ENCODE results near the gene PLPP3.

PLPP3 gene

DNA sequence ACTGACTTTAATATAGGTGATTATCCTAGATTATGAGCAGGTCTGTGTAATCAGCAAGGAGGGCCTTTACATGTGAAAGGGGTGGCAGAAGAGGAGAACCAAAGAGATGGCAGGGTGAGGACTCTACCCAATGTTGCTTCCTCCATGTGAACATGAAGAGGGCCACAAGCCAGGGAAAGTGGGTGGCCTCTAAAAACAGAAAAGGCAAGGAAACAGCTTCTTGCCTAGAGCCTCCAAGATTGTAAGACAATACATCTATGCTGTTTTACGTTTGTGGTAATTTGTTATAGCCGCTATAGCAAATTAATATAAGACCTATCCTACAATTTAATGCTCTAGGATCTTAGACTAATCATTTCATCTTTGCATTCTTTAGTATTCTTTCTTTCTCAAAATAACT lies 85.5 kb downstream of the PLPP3 start:
- DNase-seq (no peak), ATAC-seq (no peak)
- peaks cover 4% of the 10 kb centered on the region for H3K27me3 Mint-ChIP-seq
- H3K36me3 Mint-ChIP-seq (ENCODE audit: low read depth) = no peaks in the 10 kb centered on the region
- H3K4me3 Mint-ChIP-seq = no peak overlapping the region
- H3K27ac Mint-ChIP-seq = no peak overlapping the region
- H3K9me3 Mint-ChIP-seq = peaks cover 3% of the 10 kb centered on the region
- H3K4me1 Mint-ChIP-seq = no peaks in the 10 kb centered on the region

DNA sequence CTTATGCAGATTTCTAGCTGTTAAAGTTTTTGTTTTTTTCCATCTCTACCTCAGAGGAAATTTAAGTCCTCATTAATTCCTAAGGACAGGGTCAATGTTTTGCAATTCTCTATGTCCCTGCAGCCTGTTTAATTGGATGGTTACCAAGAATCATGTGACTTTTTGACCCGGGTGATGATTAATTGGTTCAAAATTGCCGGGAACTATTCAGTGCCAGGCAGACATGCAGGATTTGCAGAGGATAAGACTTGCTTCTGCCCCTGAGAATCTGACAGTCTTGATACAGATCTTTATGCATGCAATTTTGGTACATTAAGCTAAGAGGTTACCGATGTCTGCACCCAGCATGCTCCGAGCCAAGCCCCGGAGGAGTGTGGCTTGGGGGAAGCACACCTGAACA lies 87.9 kb downstream of the PLPP3 start:
- DNase-seq = no peak
- Mint-ChIP-seq H3K36me3 (ENCODE audit: low read depth) (no peaks in the 10 kb centered on the region), H3K4me3 (no peak overlapping the region), H3K27ac (no peak overlapping the region), H3K27me3 (peaks cover 4% of the 10 kb centered on the region), H3K4me1 (no peaks in the 10 kb centered on the region), H3K9me3 (peaks cover 3% of the 10 kb centered on the region)
- ATAC-seq = no peak

DNA sequence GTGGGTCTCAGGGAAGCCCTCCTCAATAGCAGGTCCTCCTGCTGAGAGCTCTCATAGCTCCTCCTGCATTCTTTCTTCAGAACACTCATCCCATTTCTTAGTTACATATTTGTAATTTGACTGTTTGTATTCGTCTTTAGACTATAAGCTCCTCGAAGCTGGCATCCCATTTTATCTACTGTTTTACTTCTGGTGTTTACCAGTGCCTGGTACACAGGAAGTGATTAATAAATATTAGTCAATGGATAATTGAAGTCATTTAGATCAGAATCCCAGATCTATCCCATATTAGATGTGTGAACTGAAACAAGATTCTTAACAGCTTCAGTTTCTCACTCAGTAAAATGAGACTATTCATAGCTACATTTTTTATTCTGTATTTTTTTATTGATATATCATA lies 88.7 kb downstream of the PLPP3 start:
- no peaks in the 10 kb centered on the region for H3K4me1 Mint-ChIP-seq
- H3K4me3 Mint-ChIP-seq = no peak overlapping the region
- H3K27ac Mint-ChIP-seq = no peak overlapping the region
- H3K36me3 Mint-ChIP-seq (ENCODE audit: low read depth) = no peaks in the 10 kb centered on the region
- H3K27me3 Mint-ChIP-seq = peaks cover 4% of the 10 kb centered on the region
- ATAC-seq (no peak), DNase-seq (no peak)
- peaks cover 3% of the 10 kb centered on the region for H3K9me3 Mint-ChIP-seq

DNA sequence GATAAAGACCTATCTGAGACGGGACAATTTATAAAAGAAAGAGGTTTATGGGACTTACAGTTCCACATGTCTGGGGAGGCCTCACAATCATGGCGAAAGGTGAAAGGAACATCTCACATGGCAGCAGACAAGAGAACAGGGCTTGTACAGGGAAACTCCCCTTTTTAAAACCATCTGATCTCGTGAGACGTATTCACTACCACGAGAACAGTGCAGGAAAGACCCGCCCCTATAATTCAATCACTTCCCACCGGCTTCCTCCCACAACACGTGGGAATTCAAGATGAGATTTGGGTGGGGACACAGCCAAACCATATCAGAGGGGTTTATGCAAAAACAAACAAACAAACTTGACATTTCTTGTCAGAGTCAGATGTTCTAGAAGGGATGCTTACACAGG lies 89.7 kb downstream of the PLPP3 start:
- no peak overlapping the region for H3K4me3 Mint-ChIP-seq
- H3K4me1 Mint-ChIP-seq = no peaks in the 10 kb centered on the region
- ATAC-seq (no peak), DNase-seq (no peak)
- peaks cover 7% of the 10 kb centered on the region for H3K9me3 Mint-ChIP-seq
- H3K27me3 Mint-ChIP-seq = peaks cover 6% of the 10 kb centered on the region
- H3K36me3 Mint-ChIP-seq (ENCODE audit: low read depth) = no peaks in the 10 kb centered on the region
- no peak overlapping the region for H3K27ac Mint-ChIP-seq

DNA sequence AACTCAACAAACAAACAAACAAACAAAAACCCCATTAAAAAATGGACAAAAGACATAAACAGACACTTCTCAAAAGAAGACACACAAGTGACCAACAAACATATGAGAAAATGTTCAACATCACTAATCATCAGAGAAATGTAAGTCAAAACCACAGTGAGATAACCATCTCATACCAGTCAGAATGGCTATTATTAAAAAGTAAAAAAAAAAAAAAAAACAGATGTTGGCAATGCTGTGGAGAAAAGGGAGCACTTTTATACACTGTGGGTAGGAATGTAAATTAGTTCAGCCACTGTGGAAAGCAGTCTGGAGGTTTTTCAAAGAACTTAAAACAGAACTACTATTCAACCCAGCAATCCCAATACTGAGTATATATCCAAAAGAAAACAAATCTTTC lies 94.7 kb downstream of the PLPP3 start:
- Mint-ChIP-seq H3K27me3 (peaks cover 13% of the 10 kb centered on the region), H3K9me3 (peaks cover 3% of the 10 kb centered on the region), H3K4me1 (no peaks in the 10 kb centered on the region), H3K36me3 (ENCODE audit: low read depth) (no peaks in the 10 kb centered on the region), H3K27ac (no peak overlapping the region), H3K4me3 (no peak overlapping the region)
- no peak for ATAC-seq
- DNase-seq = no peak

DNA sequence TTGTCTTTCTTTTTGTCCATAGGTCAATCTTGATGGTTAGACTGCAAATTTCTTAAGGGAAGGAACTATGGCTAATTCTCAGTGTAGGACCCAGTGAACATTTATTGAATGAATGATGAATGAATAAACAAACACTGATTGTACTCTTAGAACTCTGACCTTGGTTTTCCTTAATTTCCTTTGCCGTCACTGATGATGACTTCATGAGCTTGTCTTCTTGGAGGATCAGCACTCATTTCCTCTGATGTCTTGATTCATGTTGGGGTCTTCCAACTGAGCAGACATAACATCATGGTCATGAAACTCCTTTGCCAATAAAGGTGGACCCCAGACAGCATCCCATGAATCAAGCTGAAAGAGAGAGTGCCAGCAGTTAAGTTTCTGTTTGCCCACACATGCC lies 96.3 kb downstream of the PLPP3 start:
- DNase-seq (no peak), ATAC-seq (no peak)
- Mint-ChIP-seq H3K9me3 (peaks cover 3% of the 10 kb centered on the region), H3K27me3 (peaks cover 26% of the 10 kb centered on the region), H3K4me3 (no peak overlapping the region), H3K36me3 (ENCODE audit: low read depth) (no peaks in the 10 kb centered on the region), H3K27ac (no peak overlapping the region), H3K4me1 (no peaks in the 10 kb centered on the region)

DNA sequence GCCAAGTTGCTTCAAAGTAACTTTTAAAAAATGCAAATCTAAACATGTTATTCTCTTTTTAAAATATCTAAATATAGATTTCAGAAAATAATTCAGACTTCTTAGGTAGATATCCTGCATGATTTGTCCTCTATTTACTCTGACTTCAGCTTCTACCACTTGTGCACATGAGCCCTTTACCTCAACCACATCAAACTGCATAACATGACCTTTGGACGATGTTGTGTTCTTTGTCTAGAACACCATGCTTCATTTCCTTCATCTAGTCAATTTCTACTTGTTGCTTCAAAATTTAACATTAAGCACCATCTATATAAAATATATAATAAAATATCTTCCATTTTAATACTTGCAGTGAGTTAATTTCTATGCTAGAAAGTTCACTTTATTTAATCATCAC lies 96.9 kb downstream of the PLPP3 start:
- Mint-ChIP-seq H3K9me3 (peaks cover 3% of the 10 kb centered on the region), H3K36me3 (ENCODE audit: low read depth) (no peaks in the 10 kb centered on the region), H3K4me3 (no peak overlapping the region), H3K27ac (no peak overlapping the region), H3K4me1 (no peaks in the 10 kb centered on the region), H3K27me3 (peaks cover 26% of the 10 kb centered on the region)
- no peak for DNase-seq
- ATAC-seq = no peak

DNA sequence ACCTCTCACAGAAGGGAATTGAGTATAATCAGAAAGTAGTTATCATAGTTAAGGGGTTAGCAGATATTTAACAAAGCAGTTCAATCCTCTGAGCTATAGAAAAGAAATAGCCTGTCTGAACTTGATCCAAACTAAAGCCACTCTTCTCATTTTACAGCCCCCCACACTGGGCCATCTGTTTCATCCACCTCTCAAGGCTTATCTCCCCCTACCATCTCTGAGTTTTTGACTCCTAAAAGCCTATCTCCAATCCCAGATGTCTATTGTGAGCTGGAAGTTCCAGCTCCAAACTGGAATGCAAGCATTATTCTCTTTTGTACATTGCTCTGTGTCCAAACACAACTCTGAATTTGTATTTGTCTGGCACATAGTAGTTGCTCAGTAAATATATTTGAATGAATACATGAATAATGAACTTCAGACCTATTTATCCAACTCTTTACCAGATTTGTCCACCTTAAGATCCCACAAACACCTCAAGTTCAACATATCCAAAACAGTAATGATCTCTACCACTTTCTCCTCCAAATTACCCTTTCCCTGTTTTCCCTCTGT lies 98.1 kb downstream of the PLPP3 start:
- Mint-ChIP-seq H3K36me3 (ENCODE audit: low read depth) (no peaks in the 10 kb centered on the region), H3K27me3 (peaks cover 35% of the 10 kb centered on the region), H3K4me1 (no peaks in the 10 kb centered on the region), H3K4me3 (no peak overlapping the region), H3K9me3 (peaks cover 3% of the 10 kb centered on the region), H3K27ac (no peak overlapping the region)
- DNase-seq (no peak), ATAC-seq (no peak)

DNA sequence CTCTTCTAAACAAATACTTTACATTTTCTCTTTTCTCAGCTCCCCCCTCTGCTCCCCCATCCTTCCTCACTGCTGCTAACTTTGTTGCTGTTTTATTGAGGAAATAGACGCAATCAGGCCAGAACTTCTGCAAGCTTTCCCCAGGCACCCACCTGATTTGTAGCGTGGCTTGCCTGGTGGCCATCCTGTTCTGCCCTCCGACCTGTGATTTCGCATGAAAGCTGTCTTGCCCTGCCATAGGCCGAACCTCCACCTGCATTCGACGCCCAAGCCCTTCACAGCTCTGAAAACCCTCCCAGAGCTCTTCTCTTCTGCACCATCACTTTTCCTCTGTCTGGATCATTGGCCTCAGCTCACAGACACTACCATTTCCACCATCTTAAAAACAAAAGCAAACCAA lies 100.6 kb downstream of the PLPP3 start:
- Mint-ChIP-seq H3K27ac (no peak overlapping the region), H3K4me1 (no peaks in the 10 kb centered on the region), H3K36me3 (ENCODE audit: low read depth) (no peaks in the 10 kb centered on the region), H3K9me3 (no peaks in the 10 kb centered on the region), H3K4me3 (no peak overlapping the region), H3K27me3 (peaks cover 36% of the 10 kb centered on the region)
- no peak for ATAC-seq
- no peak for DNase-seq

DNA sequence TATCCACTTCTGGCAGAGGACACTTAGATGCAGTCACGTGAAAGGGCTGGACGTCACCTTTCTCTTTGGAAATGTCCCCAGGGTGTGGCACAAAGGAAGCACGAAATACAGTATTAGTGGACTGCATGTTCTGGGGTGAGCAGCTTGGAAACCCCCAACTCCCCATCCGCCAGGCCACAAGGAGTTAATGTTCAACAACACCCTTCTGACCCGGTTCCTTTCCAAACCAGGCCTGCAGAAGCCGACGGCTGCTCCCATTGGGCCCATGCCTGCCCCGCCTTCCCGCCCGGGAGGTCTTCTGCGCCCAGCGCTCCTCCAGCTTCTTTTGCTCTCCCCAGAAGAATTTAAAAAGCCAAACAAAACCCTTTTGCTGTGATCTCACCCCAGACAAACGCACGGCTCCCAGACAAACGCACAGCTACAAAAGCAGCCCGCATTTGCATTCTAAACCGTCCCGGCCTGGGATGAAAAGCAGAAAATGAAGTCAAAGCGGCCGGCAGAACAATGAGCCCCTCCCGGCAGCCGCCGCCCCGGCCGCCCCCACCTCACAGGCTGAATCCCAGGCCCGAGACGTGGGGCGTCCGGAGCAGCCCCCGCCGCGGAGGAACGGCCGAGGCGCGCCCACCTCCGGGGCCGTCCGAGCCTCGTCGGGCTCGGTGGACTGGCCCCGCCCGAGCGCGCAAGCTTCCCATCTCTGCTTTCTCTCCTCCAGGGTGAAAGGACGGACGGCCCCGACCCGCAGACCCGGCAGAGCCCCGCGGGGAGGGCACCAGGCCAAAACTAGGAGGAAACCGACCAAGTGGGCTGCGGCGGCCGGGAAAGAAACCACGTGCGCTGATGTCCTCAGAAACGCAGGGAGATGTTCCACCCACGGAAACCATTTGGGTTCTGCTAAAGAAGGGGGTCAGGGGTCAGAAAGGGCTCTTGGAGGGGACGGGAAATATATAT lies 101.9 kb downstream of the PLPP3 start:
- H3K4me3 Mint-ChIP-seq = no peak overlapping the region

DNA sequence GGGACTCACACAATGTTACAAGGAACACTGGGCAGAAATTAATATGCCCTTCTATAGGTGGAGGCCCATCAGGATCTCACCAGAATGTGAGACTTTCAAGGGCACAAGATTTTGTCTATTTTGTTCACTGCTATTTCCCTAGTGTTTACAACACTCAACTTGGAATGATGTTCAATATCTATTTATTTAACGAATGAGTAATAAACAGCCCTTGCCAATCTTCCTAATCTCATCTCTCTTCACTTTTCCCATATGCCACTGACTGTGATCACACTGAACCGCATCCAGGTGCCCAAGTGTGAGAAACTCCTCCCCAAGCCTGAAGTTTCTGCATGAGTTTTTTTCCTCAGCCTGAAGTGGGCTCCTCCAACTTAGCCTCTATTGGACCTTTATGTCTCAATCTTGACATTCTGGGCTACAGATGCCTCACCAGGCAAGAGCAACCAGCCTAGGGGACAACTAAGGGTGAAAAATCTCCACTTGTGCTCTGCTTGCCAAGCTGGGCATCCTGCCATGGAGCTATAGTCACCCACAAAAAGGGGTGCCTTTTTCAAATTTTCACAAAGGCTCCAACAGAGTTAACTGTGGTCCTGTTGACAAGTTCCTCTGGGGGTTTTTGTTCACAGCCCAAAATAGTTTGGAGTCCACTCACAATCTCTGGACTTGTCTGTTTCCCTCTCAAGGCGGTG lies 105.6 kb downstream of the PLPP3 start:
- peaks cover 6% of the 10 kb centered on the region for H3K4me1 Mint-ChIP-seq
- H3K9me3 Mint-ChIP-seq = no peaks in the 10 kb centered on the region
- H3K36me3 Mint-ChIP-seq (ENCODE audit: low read depth) = no peaks in the 10 kb centered on the region
- ATAC-seq (no peak), DNase-seq (no peak)
- peaks cover 27% of the 10 kb centered on the region for H3K27me3 Mint-ChIP-seq
- no peak overlapping the region for H3K4me3 Mint-ChIP-seq
- no peak overlapping the region for H3K27ac Mint-ChIP-seq

More for the DNA sequence above, 101.9 kb downstream of the PLPP3 start:
- ATAC-seq (no peak), DNase-seq (no peak)
- peaks cover 2% of the 10 kb centered on the region for H3K4me1 Mint-ChIP-seq
- H3K27ac Mint-ChIP-seq = no peak overlapping the region
- no peaks in the 10 kb centered on the region for H3K9me3 Mint-ChIP-seq
- peaks cover 37% of the 10 kb centered on the region for H3K27me3 Mint-ChIP-seq
- H3K36me3 Mint-ChIP-seq (ENCODE audit: low read depth) = no peaks in the 10 kb centered on the region

DNA sequence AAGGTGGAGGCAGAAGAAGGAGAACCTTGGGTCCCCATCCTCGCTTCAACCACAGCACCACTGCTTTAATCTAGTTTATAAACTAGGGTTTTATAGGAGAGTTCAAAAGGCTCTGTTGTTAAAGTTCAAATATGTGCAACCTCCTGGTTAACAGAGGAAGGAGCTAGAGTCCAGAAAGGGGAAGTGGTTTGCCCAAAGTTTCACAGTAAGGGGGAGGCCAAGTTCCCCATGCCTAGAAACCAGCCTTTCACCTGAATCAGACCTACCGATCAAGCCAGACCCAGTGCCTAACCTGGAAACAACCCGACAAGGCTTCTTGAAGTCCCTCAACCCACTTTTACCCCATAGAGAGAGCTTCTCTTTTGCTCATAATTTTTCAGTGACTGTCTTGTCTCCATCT lies 106.5 kb downstream of the PLPP3 start:
- Mint-ChIP-seq H3K27ac (no peak overlapping the region), H3K27me3 (peaks cover 24% of the 10 kb centered on the region), H3K9me3 (no peaks in the 10 kb centered on the region), H3K4me3 (no peak overlapping the region), H3K36me3 (ENCODE audit: low read depth) (no peaks in the 10 kb centered on the region), H3K4me1 (peaks cover 6% of the 10 kb centered on the region)
- no peak for ATAC-seq
- DNase-seq = no peak

DNA sequence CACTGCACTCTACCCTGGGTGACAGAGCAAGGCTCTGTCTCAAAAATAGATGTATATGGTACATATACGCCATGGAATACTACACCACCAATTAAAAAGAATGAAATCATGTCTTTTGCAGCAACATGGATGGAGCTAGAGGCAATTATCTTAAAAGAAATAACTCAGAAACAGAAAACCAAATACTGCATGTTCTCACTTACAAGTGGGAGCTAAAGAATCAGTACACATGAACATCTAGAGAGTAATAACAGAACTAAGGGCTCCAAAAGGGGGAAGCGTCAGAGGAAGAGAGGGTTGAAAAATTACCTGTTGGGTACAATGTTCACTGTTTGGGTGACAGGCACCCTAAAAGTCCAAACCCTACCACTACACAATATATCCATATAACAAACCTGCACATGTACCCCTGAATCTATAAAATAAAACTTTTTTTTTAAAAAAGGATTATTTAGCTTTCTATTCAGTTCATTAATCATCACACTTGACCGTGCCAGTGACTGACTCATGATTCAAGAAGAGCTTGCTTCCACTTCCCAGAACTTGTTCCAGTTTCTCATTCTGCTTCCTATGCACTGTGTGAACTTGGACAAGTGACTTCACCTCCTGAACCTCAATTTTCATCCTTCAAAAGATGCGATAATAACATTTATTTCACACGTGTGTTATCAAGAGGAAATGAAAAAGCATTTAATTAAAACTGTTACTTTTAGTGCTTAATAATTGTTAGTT lies 109.6 kb downstream of the PLPP3 start:
- Mint-ChIP-seq H3K27me3 (peaks cover 12% of the 10 kb centered on the region), H3K4me1 (peaks cover 6% of the 10 kb centered on the region), H3K36me3 (ENCODE audit: low read depth) (no peaks in the 10 kb centered on the region), H3K4me3 (no peak overlapping the region), H3K9me3 (no peaks in the 10 kb centered on the region), H3K27ac (no peak overlapping the region)
- ATAC-seq (no peak), DNase-seq (no peak)

DNA sequence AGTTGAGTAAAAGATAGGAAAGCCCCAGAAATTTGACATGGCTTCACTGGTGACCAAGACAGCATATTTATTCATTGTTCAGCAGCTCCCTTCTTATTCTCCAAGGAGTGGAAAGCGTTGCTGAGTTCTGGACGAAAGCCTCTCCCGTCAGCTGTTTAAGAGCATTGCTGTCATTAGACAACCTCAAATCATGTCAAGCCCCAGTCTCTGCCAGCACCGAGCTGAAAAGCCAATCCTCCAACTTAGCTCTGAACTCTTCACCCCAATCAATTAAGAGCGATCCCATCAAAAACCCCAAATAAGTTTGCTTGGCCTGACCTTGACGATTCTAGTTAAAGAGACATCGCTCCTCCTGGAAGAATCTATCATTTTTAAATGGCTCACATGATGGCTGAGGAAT lies 110.8 kb downstream of the PLPP3 start:
- no peak for DNase-seq

More for the DNA sequence above, 110.8 kb downstream of the PLPP3 start:
- H3K4me3 Mint-ChIP-seq = no peak overlapping the region
- no peak for ATAC-seq
- no peaks in the 10 kb centered on the region for H3K9me3 Mint-ChIP-seq
- peaks cover 7% of the 10 kb centered on the region for H3K27me3 Mint-ChIP-seq
- no peaks in the 10 kb centered on the region for H3K36me3 Mint-ChIP-seq (ENCODE audit: low read depth)
- H3K27ac Mint-ChIP-seq = no peak overlapping the region
- peaks cover 6% of the 10 kb centered on the region for H3K4me1 Mint-ChIP-seq

Data from activated naive CD8-positive, alpha-beta T cell treated with anti-CD3 and anti-CD28 coated beads, Interleukin-2, amount 50 U/mL, for 24 hours (primary cell).